NCI-H2081 treated with DMSO at 0.1 percent for 48 hours (cell line): ENCODE measurements around the gene TBC1D14.

Experiments used
- DNase-seq: peaks from one replicate; lab custom pipeline; 2025; lab: John Stamatoyannopoulos, UW

Gene TBC1D14

GRCh38 chr4:7001271-7001670 is 91.6 kb downstream of the TBC1D14 start:
- DNase-seq = no peak

- DNase-seq = no peak
These were observed 92.7 kb downstream of the TBC1D14 start for GRCh38 chr4:7002336-7002735.

- DNase-seq = no peak
These were observed 93.7 kb downstream of the TBC1D14 start for GRCh38 chr4:7003176-7003878.

GRCh38 chr4:7003879-7004240 is 94.2 kb downstream of the TBC1D14 start:
- DNase-seq = no peak

- no peak for DNase-seq
These were observed 94.7 kb downstream of the TBC1D14 start for GRCh38 chr4:7004331-7004730.

GRCh38 chr4:7005571-7005970 is 95.9 kb downstream of the TBC1D14 start:
- no peak for DNase-seq

- no peak for DNase-seq
These were observed 96.8 kb downstream of the TBC1D14 start for GRCh38 chr4:7006411-7006810.

- DNase-seq = no peak
These were observed 97.7 kb downstream of the TBC1D14 start for GRCh38 chr4:7007142-7007907.

- no peak for DNase-seq
These were observed 98.3 kb downstream of the TBC1D14 start for GRCh38 chr4:7007944-7008343.

- no peak for DNase-seq
These were observed 99.9 kb downstream of the TBC1D14 start for GRCh38 chr4:7009564-7009963.

GRCh38 chr4:7013175-7013574 is 103.5 kb downstream of the TBC1D14 start:
- DNase-seq = no peak

- DNase-seq = no peak
These were observed 105.2 kb downstream of the TBC1D14 start for GRCh38 chr4:7014815-7015214.

- no peak for DNase-seq
These were observed 105.9 kb downstream of the TBC1D14 start for GRCh38 chr4:7015383-7016035.

- DNase-seq = no peak
These were observed 106.5 kb downstream of the TBC1D14 start for GRCh38 chr4:7016086-7016485.

- no peak for DNase-seq
These were observed 106.9 kb downstream of the TBC1D14 start for GRCh38 chr4:7016512-7016911.

GRCh38 chr4:7017446-7018048 is 107.9 kb downstream of the TBC1D14 start:
- no peak for DNase-seq

- no peak for DNase-seq
These were observed 108.7 kb downstream of the TBC1D14 start for GRCh38 chr4:7018281-7018680.

- DNase-seq = no peak
These were observed 109.7 kb downstream of the TBC1D14 start for GRCh38 chr4:7019367-7019766.

- DNase-seq = no peak
These were observed 110.7 kb downstream of the TBC1D14 start for GRCh38 chr4:7020290-7020689.

GRCh38 chr4:7020856-7021255 is 111.2 kb downstream of the TBC1D14 start:
- no peak for DNase-seq

GRCh38 chr4:7021355-7021754 is 111.7 kb downstream of the TBC1D14 start:
- DNase-seq = no peak

- DNase-seq = no peak
These were observed 112.5 kb downstream of the TBC1D14 start for GRCh38 chr4:7021930-7022664.
